NCI-H1436 (cell line): ENCODE results near the gene TOMM5.
"Not testable (repeated sequence)": the region's sequence is repeated elsewhere in the genome, so short reads cannot be mapped to it uniquely, and the experiment has no call there.

Source experiments
- DNase-seq: peaks from one replicate; lab custom pipeline; 2025; lab: John Stamatoyannopoulos, UW

TOMM5 gene

DNA sequence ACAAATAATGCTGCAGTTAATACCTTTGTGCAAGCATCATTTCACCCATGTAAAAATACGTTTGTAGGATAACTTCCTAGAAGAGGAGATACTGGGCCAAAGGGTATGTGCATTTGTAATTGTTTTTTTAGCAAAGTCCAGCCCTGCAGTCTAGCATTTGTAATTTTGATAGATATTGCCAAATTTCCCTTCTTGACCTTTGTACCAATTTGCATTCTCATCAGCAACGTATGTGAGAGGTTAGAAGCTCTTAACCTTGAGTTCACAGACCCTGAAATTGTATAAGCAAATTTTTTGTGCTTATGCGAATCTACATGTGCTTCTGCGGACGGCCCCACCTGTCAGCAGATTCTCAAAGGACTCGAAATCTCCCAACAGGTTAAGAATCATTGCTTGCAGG, 18.6 kb upstream of the TOMM5 start:
- no peak for DNase-seq

DNA sequence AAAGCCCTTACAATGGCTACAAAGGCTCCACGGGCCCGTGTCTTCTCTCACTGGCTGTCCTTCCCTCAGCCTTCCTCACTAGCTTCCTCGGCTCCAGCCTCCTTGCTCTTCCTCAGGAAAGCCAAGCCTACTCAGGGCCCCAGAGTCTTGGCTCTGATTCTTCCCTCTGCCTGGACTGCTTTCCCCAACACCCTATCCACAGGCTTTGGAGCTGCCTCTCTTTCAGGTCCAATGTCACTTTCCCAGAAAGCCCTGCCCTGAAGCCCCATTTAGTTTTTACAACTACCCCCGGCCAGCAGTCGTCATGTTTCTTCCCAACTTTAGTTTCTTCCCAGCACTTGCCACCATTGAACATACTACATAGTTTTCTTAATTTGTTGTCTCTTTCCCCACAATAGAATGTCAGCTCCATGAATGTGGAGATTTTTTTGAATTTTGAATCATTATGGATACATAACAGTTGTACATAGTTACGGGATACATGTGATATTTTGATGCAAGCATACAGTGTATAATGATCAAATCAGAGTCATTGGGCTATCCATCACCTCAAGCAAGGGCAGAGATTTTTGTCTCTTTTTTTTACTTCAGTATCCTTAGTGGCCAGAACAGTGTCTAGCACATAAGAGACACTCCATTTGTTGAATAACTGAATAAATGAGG, 17.5 kb upstream of the TOMM5 start:
- DNase-seq, result no peak

DNA sequence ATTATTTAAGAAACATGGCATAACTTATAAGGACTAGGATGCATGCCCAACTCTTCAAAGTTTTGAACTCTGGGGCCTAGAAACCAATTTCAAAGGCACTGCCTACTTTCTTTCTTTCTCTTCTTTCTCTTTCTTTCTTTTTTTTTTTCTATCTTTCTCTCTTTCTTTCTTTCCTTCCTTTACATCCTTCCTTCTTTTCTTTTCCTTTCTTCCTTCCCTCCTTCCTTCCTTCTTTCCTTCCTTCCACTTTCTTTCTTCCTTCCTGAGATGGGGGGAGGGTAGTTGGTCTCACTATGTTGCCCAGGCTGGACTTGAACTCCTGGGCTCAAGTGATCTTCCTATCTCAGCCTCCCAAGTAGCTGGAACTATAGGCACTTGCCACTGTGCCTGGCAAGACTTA, 15.9 kb upstream of the TOMM5 start:
- DNase-seq, result no peak

- DNase-seq, result no peak
These were observed 11.9 kb upstream of the TOMM5 start for GRCh38 chr9:37604296-37604695.

DNA sequence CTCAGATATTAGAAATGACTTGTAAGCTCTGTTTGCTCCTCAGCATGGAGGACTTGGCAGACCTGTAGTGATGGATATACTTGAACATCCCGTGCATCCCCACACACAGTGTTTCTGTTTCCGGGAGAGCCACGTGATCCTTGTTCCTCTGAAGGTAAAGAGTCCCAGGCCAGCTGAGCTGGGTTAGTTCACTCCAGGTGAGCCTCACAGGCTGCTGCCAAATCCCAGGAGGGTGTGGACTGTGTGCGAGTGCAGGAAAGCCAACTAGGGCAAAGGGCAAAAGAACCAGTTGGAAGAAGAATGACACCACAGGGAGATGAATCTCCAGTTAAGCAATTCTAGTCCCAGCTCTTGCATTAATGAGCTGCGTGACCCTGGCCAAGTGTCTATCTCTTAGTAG, 10.4 kb upstream of the TOMM5 start:
- no peak for DNase-seq

GRCh38 chr9:37602061-37602460, 9.7 kb upstream of the TOMM5 start:
- not testable (repeated sequence) for DNase-seq

- no peak for DNase-seq
These were observed 4.1 kb upstream of the TOMM5 start for GRCh38 chr9:37596504-37596903.

- DNase-seq, result no peak
These were observed 1.6 kb upstream of the TOMM5 start for GRCh38 chr9:37593883-37594448.

- DNase-seq, result no peak
These were observed 4.9 kb downstream of the TOMM5 start for GRCh38 chr9:37587521-37587920.

DNA sequence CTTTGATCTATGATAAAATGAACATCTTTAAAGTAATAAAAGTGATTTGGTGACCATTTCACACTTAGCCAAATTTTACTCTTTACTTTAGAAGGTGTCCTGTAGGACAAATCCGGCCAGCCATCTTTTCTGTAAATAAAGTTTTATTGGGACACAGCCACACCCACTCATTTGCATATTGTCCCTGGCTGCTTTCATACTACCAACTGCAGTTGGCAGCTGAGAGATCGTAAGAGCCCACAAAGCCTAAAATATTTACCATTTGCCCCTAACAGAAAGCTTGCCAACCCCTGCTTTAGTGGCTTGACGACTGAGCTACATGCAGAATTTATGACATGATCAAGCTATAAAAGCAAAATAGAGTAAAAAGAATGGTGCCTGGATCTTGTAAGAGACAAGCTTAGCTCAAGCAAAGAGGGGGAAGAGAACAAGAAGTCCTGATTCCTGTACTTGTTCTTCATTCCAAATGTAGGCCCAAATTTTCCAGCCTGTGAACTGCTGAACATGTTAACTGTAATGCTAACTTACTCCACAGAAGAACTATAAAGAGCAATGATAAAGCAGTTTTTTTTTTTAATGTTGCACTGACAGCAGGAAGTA, 8.8 kb downstream of the TOMM5 start:
- no peak for DNase-seq

DNA sequence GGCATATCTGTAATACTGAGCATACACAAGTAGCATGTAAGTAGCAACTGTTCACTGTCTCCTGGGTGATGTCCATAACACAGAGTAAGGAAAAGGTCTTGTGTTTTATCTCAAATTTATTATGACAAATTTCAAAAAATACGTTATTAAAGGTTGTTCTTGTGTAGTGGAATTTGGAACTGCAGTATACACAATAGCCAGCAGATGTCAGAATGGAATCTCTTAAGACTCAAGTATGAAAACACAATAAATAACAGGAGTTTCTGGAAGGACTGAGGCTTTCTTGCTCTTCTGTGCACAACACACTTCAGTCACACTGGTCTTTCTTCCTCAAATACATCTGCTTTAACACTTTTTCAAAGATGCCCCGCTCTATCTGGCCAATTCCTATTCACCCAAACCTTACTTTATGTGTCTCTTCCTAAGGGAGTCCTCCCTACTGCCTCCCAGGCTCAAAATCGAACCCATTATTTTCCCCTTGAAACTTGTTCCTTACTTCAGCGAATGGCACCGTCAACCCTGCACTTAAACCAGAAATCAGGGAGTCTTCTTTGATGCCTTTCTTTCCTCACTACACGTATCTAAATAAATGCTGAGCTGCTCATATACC, 9.7 kb downstream of the TOMM5 start:
- peak; percentile 41 for DNase-seq

DNA sequence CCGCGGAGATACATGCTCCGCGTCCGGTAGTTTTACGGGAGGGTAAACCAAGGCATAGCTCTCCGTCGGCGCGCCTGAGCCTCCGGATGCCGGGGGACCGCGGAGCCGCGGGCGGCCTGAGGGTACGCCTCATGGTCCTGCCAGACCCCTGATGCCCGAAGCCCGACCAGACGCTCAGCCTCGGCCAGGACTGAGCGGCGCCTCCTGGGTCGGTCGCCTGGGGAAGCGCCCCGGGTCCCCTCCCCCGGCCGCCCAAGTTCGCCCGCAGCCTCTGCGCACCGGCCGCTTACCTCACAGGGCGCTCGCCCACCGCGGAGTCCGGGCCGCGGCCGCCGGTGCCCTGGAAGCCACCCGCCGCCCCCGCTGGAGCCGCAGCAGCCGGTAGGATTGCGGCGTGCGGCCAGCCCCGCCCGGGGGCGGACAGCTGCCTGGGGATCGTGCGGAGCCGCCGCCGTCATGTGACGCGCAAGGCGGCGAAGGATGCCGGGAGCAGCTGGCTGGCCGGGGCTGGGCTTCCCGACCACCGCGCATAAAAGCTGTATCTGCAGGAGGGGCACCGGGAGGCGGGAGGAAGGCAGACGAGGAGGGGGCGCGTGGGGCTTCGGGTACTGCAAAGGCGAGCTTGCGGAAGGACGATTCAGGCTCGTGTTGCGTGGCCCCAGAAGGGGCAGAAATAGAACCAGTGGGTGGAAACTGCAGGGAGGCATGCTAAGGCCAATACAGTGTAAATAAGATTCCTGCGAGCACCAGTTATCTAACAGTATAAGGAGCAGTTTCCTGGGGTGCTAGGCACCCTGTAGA, 16.3 kb downstream of the TOMM5 start, which contains the start of gene FBXO10:
FBXO10 (minus strand) TSS at position 460 of the 801 bp plus-strand sequence. CDS start 34,612 bp downstream, outside the sequence.
- DNase-seq, result peak; percentile 70

GRCh38 chr9:37575511-37575914, 16.9 kb downstream of the TOMM5 start:
- no peak for DNase-seq

- no peak for DNase-seq
These were observed 17.4 kb downstream of the TOMM5 start for GRCh38 chr9:37575001-37575400.

GRCh38 chr9:37574241-37574721, 18.1 kb downstream of the TOMM5 start:
- DNase-seq, result no peak

DNA sequence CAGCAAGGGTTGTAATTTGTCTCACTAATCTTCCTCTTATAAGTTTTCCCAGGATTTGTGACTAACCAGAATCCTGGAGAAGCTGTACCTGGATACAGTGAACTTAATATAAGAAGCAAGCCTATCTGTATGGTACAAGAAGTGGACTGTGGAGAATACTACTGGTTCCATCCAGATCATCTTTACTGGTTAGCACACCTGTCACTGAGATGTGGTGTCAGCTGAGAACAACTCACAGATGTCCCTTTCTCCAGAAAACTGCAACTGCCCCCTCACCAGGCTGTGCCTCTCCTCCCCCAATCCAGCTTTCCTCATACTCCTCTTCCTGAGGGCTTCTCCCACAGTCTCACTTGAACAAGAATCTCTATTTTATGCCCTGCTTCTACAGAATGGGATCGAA, 21.1 kb downstream of the TOMM5 start:
- no peak for DNase-seq

GRCh38 chr9:37566716-37567115, 25.7 kb downstream of the TOMM5 start:
- DNase-seq, result no peak

DNA sequence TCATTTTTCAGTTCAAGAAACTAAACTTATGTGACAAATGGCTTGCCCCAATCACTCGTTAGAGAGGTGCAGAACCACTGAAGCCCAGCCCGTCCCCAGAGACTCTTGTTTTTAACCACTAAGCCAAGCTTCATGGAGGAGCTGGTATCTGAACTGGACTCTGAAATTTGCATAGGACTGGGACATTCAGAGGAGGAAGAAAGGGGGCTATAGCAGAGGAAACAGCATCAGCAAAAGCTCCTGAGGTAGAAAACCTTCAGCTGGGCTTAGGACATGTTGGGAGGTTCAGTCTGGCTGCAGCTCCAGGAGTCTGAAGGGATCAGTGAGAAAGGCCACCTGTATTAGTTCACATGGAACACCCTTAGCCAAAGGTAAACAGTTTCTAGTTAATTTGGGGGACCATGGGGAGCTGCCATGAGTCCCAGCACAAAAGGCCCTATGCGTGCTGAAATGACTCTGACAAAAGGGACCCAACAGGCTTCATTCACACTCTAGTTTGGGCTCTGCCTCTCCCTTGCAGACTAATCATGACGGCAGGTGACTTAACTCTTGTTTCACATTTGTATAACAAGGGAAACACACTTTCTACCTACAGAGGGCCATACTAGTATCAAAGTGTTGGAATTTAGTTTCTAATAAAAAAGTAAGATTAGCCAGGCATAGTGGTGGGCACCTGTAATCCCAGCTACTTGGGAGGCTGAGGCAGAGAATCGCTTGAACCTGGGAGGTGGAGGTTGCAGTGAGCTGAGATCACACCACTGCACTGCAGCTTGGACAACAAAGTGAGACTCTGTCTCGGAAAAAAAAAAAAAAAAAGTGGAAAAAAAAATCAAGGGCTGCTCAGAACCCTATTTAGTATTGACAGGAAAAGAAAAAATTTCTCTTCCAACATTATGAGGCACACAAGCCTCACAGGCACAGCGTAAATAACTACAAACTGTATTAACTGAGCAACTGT, 26.5 kb downstream of the TOMM5 start:
- DNase-seq, result no peak

DNA sequence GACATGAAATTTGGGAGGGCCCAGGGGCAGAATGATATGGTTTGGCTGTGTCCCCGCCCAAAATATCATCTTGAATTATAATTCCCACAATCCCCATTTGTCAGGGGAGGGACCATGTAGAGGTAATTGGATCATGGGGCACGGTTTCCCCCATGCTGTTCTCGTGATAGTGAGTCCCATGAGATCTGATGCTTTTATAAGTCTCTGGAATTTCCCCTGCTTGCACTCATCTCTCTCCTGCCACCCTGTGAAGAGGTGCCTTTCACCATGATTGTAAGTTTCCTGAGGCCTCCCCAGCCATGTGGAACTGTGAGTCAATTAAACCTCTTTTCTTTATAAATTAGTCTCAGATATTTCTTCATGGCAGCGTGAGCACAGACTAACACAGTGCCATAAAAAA, 27.5 kb downstream of the TOMM5 start:
- DNase-seq, result no peak

GRCh38 chr9:37563806-37564513, 28.4 kb downstream of the TOMM5 start:
- DNase-seq, result no peak
